SH-SY5Y (cell line): ENCODE data around the gene PARP8.

Experiments used
- GATA2 ChIP-seq: IDR thresholded peaks from 2 replicates; pipeline ENCODE4 v1.6.1; 2011; ENCODE audit warnings: mild to moderate bottlenecking, low read depth, low read length
- GATA3 ChIP-seq: IDR thresholded peaks from 2 replicates; pipeline ENCODE4 v1.6.1; 2011; ENCODE audit warnings: low read depth, mild to moderate bottlenecking, low read length, moderate library complexity

GRCh38 chr5:50763351-50763750, 96.9 kb downstream of the PARP8 start:
- TF ChIP-seq GATA2 (no peak), GATA3 (no peak)
